NK-92 treated with Interleukin-12 subunit alpha and Interleukin-12 subunit beta, amount 100 ng/mL, for 24 hours (cell line): ENCODE data around the gene PTPRC.

ENCODE experiments used
- DNase-seq: peaks from one replicate; lab custom pipeline; 2025; lab: John Stamatoyannopoulos, UW

PTPRC gene

GRCh38 chr1:198761859-198762616, 123.2 kb downstream of the PTPRC start:
- DNase-seq: no peak

- DNase-seq: no peak
These were observed 124.5 kb downstream of the PTPRC start for GRCh38 chr1:198763298-198763714.

DNA sequence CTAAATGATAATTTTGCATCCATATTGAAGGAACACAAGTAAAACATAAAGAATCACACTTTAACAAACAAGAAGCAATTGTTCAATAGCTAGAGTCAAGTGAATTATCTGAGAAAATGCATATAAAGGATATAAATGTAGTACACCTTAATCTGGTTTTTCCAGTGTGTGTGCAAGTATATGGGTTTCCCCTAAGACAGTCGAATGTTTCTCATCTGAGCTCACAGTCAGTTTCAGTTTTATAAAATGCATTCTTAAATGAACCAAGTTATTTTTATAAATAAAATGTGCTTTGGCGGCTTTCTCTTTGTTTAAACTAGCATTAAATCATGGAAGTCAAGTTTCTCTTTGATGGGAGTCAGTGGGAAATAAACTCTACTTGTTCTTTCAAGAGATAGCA, 125.9 kb downstream of the PTPRC start:
- no peak for DNase-seq

DNA sequence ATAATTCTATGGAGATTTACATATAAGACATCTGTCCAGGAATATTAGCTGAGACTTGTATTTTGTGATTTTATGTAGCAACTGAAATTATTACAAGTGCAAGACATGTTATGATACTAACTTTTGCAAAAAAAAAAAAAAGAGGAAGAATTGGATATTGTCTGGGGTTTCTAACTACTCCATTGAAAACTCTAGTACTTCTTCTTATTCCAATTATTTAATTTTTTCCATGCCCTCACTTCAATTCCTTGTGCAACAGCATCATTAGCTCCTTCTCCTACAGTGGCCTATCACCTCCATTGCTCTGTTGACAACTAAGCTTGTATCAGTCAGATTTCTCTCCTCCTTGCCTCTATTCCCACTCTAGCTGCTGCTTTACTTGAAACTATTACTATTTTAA, 126.6 kb downstream of the PTPRC start:
- no peak for DNase-seq

DNA sequence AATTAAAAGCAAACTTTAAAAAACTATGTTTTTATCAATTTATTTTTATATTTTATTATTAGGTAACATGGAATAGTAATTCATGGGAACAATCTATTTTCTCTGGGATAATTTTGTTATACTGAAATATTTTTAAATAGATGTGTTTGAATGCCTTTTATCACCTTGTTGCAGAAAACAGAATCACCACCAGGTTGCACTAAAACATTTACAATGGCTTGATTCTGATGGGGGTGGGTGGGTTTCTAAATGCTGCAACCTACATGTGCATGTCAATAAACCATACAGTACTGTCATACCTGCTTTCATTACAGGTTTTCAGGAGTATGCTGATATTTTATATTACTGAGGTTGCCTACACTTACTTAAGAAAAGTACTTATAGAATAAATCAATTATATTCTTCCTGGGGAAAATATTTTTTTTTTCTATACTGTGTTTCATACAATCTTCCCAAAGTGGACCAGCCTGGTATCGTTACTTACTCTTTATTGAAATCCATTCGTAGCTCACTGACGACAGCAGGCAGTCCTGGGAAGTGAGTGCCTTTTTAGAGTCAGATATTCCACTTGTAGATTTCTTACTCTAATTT, 132.8 kb downstream of the PTPRC start:
- no peak for DNase-seq

- no peak for DNase-seq
These were observed 133.8 kb downstream of the PTPRC start for GRCh38 chr1:198772626-198773025.

GRCh38 chr1:198773030-198773429, 134.2 kb downstream of the PTPRC start:
- DNase-seq: no peak

DNA sequence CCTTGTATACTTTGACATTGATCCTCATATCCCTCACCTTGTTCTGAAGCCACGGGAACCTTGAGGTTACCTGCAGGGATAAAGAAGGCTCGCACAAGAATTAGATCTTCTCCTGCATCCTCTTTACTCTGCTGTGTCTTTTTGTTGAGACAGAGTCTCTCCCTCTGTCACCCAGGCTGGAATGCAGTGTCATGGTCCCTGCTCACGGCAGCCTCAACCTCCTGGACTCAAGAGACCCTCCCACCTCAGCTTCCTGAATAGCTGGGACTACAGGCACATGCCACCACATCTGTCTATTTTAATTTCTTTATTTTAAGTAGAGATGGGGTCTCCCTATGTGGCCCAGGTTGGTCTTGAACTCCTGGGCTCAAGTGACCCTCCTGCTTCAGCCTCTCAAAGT, 134.7 kb downstream of the PTPRC start:
- DNase-seq: no peak

GRCh38 chr1:198774421-198774820, 135.6 kb downstream of the PTPRC start:
- no peak for DNase-seq

DNA sequence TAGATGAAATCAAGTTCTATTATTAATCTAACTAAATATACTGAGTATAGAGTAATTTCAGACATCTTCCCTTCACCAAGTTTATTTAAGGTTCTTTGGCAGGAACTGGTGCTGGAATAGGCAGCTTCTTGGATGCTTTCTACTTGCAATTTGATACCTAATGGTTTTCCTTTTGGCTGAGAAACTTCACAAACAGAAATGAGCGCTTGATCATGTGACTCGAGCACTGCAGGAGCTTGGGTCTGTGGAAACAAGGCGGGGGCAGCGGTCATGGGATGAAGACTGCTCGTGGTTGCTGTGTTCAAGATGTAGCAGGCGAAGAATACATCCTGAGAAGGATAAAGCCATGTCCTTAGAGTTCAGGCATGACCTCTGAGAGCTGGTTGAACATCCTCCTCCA, 136.8 kb downstream of the PTPRC start:
- no peak for DNase-seq

DNA sequence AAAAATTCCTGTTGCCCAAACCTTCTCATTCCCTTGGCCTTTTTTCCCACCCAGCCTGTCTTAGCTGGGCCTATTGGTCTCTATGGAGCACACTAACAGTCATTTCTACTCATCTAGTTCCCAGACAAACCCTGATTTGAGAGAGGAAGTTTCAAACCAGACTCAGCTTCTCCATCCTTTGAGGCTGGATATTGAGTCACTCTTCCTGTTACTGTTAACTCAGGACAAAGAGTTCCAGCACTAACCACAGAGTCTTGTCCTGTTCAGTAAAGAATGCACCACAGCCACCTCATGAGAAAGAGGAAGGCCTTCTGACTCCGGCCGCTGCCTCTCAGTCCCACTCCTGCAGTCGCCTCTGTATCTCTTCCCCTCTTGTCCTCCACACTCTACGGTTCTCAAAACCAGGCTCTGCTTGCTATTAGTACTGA, 137.8 kb downstream of the PTPRC start:
- no peak for DNase-seq

DNA sequence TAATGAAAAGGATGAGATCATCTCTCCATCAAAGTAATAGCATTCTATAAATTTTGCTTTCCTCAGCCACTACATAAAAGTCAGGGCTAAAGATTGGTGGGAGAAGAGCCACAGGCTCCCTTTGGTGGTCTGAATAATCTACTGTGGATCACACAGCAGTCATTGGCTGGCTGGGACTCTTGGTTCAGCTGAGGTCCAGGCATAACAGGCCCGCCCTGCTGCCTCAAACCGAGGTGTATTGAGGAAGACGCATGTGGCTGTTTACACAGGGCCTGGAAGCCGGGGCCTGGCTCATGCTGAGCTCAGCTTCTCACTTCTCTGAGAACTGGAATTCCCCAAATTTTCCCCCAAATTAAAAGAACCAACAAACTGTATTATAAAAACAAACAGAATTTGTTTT, 139.2 kb downstream of the PTPRC start:
- DNase-seq: no peak

DNA sequence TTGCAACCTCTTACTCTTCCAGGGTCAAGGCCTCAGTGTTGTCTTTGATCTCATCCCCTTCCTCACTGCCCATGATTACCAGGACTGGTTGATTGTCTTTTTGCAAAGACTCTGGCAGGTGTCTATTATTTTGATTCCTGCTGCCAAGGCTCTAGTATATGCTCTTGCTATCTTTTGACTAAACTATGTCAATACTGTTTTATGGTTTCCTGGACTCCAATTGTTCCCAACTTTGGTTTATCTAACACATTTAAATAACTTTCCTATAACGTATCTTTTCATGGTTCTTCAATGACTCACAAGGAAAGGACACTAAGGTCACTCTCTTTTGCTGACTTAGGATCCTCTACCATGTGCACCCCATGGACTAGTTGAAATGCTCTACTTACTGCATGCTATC, 141.5 kb downstream of the PTPRC start:
- DNase-seq: no peak

DNA sequence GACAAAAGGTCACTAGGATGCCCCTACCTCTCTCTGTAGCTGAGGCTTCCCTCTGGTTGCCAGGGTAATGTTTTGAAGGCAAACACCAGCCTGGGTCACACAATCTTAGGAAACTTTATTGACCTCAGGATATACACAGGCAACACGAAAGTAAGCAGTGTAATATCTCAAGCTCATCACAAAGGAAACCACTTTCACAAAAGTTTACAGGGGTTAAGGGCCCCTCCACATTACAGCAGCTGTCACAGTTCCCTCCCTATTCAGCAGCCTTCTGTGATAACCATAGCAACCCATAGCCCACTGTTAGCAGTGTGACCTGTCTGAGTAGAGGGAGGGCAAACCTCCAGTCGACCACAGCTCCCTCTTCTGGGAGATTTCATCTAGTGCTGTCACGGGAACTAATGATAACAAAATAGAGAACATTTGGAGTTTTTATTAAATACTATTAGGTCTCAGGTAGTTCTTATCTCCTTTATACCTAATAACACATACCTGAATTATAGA, 149.8 kb downstream of the PTPRC start:
- DNase-seq: no peak

GRCh38 chr1:198793714-198794113, 154.9 kb downstream of the PTPRC start:
- DNase-seq: no peak

DNA sequence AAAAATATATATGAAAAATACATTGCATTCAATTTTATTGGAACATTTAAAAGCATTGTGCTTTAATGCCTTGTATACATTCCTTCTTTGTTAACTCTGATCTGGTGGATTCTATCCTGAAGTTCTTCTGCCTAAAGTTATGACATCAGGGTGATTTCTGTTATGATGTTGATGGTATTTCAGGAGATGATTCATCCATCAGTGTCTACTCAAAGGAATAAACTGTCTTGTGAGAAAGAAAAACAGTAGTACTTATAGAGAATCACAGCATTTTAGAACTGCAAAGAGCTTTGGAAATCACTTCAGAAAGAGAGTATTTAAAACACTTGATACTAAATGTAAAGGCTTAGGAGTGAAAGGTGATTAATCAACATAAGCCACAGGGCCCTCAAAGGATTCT, 155.7 kb downstream of the PTPRC start:
- no peak for DNase-seq

GRCh38 chr1:198797656-198798055, 158.8 kb downstream of the PTPRC start:
- DNase-seq: no peak

DNA sequence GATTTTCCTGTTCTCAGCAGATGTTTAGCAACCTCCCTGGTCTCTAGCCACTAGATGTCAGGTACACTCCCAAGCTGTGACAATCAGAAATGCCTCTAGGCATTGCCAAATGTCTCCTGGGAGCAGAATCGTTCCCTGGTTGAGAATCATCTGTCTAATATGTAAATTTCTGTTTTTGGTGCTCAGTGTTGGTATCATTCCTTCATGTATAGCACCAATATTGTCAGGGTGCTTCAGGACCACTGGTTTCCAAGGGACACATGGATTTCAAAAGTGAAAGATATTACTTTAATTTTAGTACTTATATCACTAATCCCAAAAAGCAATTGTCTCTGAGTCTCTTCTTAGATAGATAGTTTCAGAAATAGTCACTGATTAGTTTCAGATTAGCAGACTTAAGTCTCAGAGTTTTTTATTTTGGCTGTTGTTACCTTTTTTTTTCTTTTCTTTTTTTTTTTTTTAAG, 160.1 kb downstream of the PTPRC start:
- no peak for DNase-seq

DNA sequence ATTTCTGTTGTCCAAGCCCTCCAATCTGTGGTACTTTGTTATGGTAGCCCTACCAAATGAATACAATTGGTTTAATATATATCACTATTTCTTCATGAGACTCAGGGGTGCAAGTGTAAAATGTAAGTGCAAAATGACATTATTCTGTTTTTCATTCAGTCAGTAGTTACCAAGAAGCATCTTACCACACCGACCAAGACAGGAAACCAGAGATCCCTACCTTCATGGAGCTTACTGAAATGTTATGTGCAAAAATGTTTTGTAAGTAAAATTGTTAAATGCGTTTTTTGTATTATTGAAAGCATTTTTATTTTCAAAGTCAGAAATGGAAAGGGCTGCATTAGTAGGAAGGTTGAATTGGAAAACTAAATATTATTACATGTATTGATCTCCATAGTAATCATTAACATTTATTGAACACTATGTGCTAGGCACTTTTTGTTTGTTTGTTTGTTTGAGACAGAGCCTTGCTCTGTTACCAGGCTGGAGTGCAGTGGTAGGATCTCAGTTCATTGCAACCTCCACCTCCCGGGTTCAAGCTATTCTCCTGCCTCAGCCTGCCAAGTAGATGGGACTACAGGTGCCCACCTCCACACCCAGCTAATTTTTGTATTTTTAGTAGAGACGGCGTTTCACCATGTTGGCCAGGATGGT, 166.8 kb downstream of the PTPRC start:
- DNase-seq: no peak

- no peak for DNase-seq
These were observed 168.0 kb downstream of the PTPRC start for GRCh38 chr1:198806861-198807260.
